CD4-positive, alpha-beta memory T cell (primary cell): ENCODE results near the gene CUX1. TPM values are rescaled to one million over a fixed set of nuclear protein-coding genes. Genes with fewer than 3 reads are reported as not detected.

Source experiments
- CTCF ChIA-PET: fragments of 350-600 bp; sonication (Branson Sonifier 250); formaldehyde crosslinking; loops from one replicate; lab custom pipeline; 2021; ENCODE audit warnings: inconsistent platforms; ENCODE audit not compliant: partially characterized antibody; lab: Charles Lee
- POLR2A ChIA-PET: fragments of 350-600 bp; sonication (Branson Sonifier 250); formaldehyde crosslinking; loops from one replicate; lab custom pipeline; 2021; ENCODE audit not compliant: partially characterized antibody; lab: Charles Lee
- DNase-seq, 5 donors: peaks; one replicate each; pipeline versions ENCODE4 v3.0.0 to v3.0.0-alpha.2; 2020 to 2022; ENCODE audit warnings: mixed read lengths in 1 of 5
- H3K27ac ChIP-seq: one replicate; pipeline ENCODE4 v1.7.0; 2013; ENCODE audit warnings: low read depth, low read length
- H3K27me3 ChIP-seq: 2 replicates; pipeline ENCODE4 v1.7.0; 2013; ENCODE audit warnings: mild to moderate bottlenecking, low read length, moderate library complexity; ENCODE audit not compliant: insufficient read depth
- H3K36me3 ChIP-seq: 2 replicates; pipeline ENCODE4 v1.7.0; 2013; ENCODE audit warnings: mild to moderate bottlenecking, low read length, moderate library complexity; ENCODE audit not compliant: insufficient read depth
- H3K4me1 ChIP-seq: 2 replicates; pipeline ENCODE4 v1.7.0; 2013; ENCODE audit warnings: mild to moderate bottlenecking, low read length, moderate library complexity; ENCODE audit not compliant: insufficient read depth
- H3K4me3 ChIP-seq, 2 donors: one replicate each; pipeline ENCODE4 v1.7.0; 2013; ENCODE audit warnings: low read length in 2 of 2, mild to moderate bottlenecking in 1 of 2
- H3K9me3 ChIP-seq, 2 donors: one replicate each; pipeline ENCODE4 v1.7.0; 2013; ENCODE audit warnings: low read length in 2 of 2, control low read depth in 1 of 2; ENCODE audit not compliant: control insufficient read depth in 1 of 2
- H3K27ac Mint-ChIP-seq, 7 donors: one replicate each; pipeline ENCODE4 v1.8.0; 2020 to 2021; ENCODE audit warnings: mixed read lengths in 7 of 7, mild to moderate bottlenecking in 6 of 7, inconsistent platforms in 3 of 7, moderate library complexity in 3 of 7
- H3K27me3 Mint-ChIP-seq, 2 donors: one replicate each; pipeline ENCODE4 v1.8.0; 2020 to 2021; ENCODE audit warnings: mixed read lengths in 2 of 2
- H3K36me3 Mint-ChIP-seq, 2 donors: one replicate each; pipeline ENCODE4 v1.8.0; 2020 to 2021; ENCODE audit warnings: mixed read lengths in 2 of 2, inconsistent platforms in 1 of 2, mild to moderate bottlenecking in 1 of 2
- H3K4me1 Mint-ChIP-seq, 4 donors: one replicate each; pipeline ENCODE4 v1.8.0; 2020 to 2021; ENCODE audit warnings: mixed read lengths in 4 of 4, mild to moderate bottlenecking in 1 of 4
- H3K4me3 Mint-ChIP-seq, 8 donors: one replicate each; pipeline ENCODE4 v1.8.0; 2020 to 2021; ENCODE audit warnings: mixed read lengths in 8 of 8, mild to moderate bottlenecking in 7 of 8, moderate library complexity in 6 of 8, inconsistent platforms in 3 of 8
- H3K9me3 Mint-ChIP-seq, 8 donors: one replicate each; pipeline ENCODE4 v1.8.0; 2020 to 2021; ENCODE audit warnings: mixed read lengths in 8 of 8, mild to moderate bottlenecking in 5 of 8, inconsistent platforms in 3 of 8, moderate library complexity in 1 of 8
- intact Hi-C: fragments of 100-400 bp; cut with micrococcal nuclease; formaldehyde crosslinking; loops from one replicate; pipeline ENCODE4 v1.15.1; 2023
- polyA plus RNA-seq, 2 donors: library from polyadenylated mRNA; unstranded; fragments of 300-500 nt; fragmentation: Illumina TruSeq; gene quantifications; one replicate each; pipeline ENCODE4 v1.2.3, GENCODE V29; 2021
- total RNA-seq, 2 experiments: library from RNA; stranded (reverse); gene quantifications; one replicate each; pipeline ENCODE4 v1.2.3, GENCODE V29; 2021

CUX1 gene
- total and polyA plus RNA-seq, 4 experiments from 2014 or later = 2.1 to 47.6 (median 36.1) TPM

DNA sequence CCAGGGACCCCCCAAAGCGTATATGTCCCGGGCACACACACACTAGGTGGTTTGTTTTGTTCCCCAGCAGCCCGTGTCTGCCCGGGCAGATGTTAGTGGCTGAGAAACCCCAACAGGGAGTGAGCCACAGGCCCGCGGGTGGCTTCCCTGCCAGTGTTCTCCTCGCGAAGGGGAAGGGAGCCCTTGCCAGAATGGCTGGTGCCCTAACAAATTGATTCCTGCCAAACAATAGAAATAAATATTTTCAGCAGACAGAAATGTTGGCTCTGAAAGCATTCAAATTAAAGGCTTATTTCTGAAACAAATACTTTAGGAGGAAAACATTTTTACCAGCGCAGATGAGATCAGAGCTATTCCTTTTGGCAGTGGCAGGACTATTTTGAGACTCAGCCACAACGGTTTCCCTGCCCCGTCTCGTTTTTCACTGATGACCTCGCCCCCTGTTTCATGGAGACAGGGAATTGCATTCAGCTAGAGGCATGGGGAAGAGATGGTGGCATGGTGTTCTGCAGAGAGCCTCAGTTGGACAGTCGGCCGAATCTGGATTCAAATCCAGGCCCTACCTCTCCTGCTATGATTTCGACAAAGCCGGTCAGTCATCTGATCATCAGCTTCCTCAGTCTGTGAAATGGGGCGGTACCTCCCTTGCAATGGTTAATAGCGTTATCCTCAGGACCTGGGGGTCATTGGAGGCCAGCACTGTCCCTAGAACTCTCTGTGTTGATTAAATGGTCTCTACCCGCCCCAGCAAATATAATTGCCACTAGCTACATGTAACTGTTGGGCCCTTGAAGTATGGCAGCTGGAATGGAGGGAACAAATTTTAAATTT lies 84.5 kb downstream of the CUX1 start:
- no peaks in the 10 kb centered on the region for H3K9me3 ChIP-seq
- H3K27me3 ChIP-seq = no peaks in the 10 kb centered on the region
- H3K9me3 Mint-ChIP-seq = no peaks in the 10 kb centered on the region
- peaks cover 0 to 13% (median 5%) of the 10 kb centered on the region in 4 donors for H3K4me1 Mint-ChIP-seq
- ChIA-PET CTCF (no interaction called here), POLR2A (no interaction called here)
- no peak for DNase-seq
- H3K36me3 ChIP-seq = no peaks in the 10 kb centered on the region
- H3K27ac ChIP-seq = no peak overlapping the region
- H3K27ac Mint-ChIP-seq = no peak overlapping the region
- no peaks in the 10 kb centered on the region for H3K27me3 Mint-ChIP-seq
- no peak overlapping the region for H3K4me3 ChIP-seq
- H3K36me3 Mint-ChIP-seq = peaks cover 3 to 4% of the 10 kb centered on the region in 2 donors
- H3K4me3 Mint-ChIP-seq = no peak overlapping the region
- intact Hi-C loops = no loop called here
- H3K4me1 ChIP-seq = no peaks in the 10 kb centered on the region

DNA sequence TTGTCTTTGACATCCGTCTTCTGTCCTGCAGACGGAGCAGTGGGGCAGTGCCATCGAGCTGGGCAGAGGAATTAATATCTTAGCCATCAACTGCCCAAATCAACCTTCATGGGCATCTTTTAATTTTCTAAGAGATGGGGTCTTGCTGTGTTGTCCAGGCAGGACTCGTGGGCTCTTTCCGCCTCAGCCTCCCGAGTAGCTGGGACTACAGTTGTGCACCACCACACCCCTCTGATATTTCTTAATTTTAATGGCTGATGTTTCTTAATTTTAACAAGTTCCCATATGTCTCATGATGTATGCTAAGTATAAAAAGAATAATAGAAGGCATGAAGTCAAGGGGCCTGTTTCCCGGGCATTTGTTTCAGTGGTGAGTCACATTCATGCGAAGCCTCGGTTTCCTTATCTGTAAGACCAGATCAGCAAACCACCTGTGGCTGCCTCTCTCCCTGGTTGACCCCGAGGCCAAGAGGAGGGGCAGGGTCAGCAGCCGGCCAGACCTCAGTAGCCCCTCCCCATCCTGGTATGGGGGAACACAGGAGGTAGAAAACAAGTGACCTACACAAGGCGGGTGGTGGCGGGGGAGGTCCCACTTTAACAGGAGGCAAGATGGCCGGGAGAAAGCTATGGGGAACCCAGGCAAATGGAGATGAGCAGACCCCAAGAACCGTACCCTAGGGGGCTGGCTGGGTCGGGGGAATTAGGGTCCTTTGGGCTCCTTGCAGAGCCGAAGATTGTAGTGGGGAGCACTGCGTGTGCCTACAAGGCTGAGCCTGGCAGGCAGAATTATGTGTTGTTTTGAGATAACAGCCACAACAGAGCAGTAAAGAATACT lies 85.5 kb downstream of the CUX1 start:
- CTCF ChIA-PET = no interaction called here
- H3K4me3 ChIP-seq = no peak overlapping the region
- no peaks in the 10 kb centered on the region for H3K4me1 ChIP-seq
- no peak overlapping the region for H3K27ac ChIP-seq
- intact Hi-C loops = no loop called here
- Mint-ChIP-seq H3K36me3 (peaks cover 3 to 4% of the 10 kb centered on the region in 2 donors), H3K4me3 (no peak overlapping the region), H3K27ac (no peak overlapping the region), H3K4me1 (peaks cover 0 to 13% (median 6%) of the 10 kb centered on the region in 4 donors), H3K27me3 (no peaks in the 10 kb centered on the region), H3K9me3 (no peaks in the 10 kb centered on the region)
- H3K9me3 ChIP-seq = no peaks in the 10 kb centered on the region
- H3K36me3 ChIP-seq = no peaks in the 10 kb centered on the region
- DNase-seq = no peak
- no peaks in the 10 kb centered on the region for H3K27me3 ChIP-seq
- POLR2A ChIA-PET = no interaction called here

DNA sequence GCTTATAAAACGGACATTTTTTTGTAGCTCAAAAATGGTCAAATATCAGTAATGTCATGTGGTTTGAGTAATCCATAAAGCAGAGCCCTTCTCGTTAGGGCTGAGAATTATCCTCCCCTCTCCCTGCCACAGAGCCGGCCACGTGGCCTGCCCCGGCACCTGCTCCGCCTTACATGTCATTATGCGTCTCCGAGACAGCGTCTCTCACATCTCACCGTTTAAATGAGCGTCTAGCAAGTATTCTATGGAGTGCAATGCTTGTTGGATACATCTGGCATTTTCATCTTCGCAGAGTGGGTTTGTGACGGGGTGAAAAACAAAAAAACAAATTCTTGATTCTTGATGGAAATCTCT lies 86.1 kb downstream of the CUX1 start:
- DNase-seq = no peak
- no peak overlapping the region for H3K27ac Mint-ChIP-seq
- Histone ChIP-seq H3K9me3 (no peaks in the 10 kb centered on the region), H3K4me3 (no peak overlapping the region), H3K27ac (no peak overlapping the region), H3K27me3 (no peaks in the 10 kb centered on the region), H3K4me1 (no peaks in the 10 kb centered on the region), H3K36me3 (no peaks in the 10 kb centered on the region)
- H3K4me3 Mint-ChIP-seq = no peak overlapping the region
- CTCF ChIA-PET = no interaction called here
- POLR2A ChIA-PET = no interaction called here
- peaks cover 0 to 13% (median 7%) of the 10 kb centered on the region in 4 donors for H3K4me1 Mint-ChIP-seq
- intact Hi-C loops = no loop called here
- no peaks in the 10 kb centered on the region for H3K27me3 Mint-ChIP-seq
- no peaks in the 10 kb centered on the region for H3K9me3 Mint-ChIP-seq
- H3K36me3 Mint-ChIP-seq = peaks cover 3 to 4% of the 10 kb centered on the region in 2 donors

DNA sequence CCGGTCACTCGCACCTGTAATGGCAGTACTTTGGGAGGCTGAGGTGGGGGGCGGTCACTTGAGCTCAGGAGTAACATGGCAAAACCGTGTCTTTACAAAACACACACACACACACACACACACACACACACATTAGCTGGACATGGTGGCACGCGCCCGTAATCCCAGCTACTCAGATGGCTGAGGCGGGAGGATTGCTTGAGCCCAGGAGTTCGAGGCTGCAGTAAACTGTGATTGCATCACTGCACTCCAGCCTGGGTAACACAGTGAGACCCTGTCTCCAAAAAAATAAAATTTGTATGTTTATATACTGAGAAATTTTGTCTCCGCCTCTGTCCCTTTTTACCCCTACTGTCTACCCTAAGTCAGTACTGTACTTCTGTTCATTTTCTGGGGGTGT lies 86.6 kb downstream of the CUX1 start:
- CTCF ChIA-PET = no interaction called here
- no peaks in the 10 kb centered on the region for H3K27me3 ChIP-seq
- no peak for DNase-seq
- POLR2A ChIA-PET = no interaction called here
- no peak overlapping the region for H3K4me3 ChIP-seq
- no peaks in the 10 kb centered on the region for H3K36me3 ChIP-seq
- H3K4me3 Mint-ChIP-seq = no peak overlapping the region
- no peaks in the 10 kb centered on the region for H3K9me3 Mint-ChIP-seq
- H3K27me3 Mint-ChIP-seq = no peaks in the 10 kb centered on the region
- H3K4me1 Mint-ChIP-seq = peaks cover 0 to 13% (median 8%) of the 10 kb centered on the region in 4 donors
- H3K27ac Mint-ChIP-seq = no peak overlapping the region
- no peak overlapping the region for H3K27ac ChIP-seq
- H3K36me3 Mint-ChIP-seq = peaks cover 3 to 4% of the 10 kb centered on the region in 2 donors
- no peaks in the 10 kb centered on the region for H3K9me3 ChIP-seq
- no peaks in the 10 kb centered on the region for H3K4me1 ChIP-seq
- intact Hi-C loops = no loop called here

DNA sequence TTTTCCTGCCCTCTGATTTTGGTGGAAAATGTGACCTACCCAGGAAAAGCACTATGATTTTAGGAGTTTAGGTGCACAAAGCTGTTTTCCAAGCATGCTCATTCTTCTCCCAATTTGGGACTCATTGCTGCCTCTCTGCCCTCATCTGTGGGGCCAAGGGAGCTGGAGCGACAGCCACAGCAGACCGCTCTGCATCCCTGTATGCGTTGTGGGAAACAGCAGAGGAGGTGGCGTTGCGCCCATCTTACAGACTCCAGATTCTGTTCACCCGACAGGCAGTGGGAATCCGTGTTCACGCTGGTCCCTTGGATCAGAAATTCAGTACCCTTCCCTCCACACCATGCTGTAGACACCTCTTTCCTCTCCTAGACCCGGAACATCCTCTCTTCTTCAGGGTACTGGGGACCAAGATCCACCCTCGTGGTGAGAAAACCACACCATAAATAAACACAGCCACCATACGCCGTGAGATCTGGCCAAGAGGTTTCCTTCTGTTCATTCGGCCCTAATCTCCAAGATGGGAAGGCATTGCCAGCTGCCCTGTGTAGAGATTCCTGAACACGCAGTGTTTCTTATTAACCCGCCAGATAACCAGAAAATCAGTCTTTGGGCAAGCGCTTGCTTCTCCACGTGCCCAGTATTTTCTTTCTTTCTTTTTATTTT lies 87.9 kb downstream of the CUX1 start:
- POLR2A ChIA-PET = no interaction called here
- no peak for DNase-seq
- Histone ChIP-seq H3K36me3 (no peaks in the 10 kb centered on the region), H3K4me3 (no peak overlapping the region), H3K27me3 (no peaks in the 10 kb centered on the region), H3K4me1 (no peaks in the 10 kb centered on the region), H3K9me3 (no peaks in the 10 kb centered on the region), H3K27ac (no peak overlapping the region)
- Mint-ChIP-seq H3K27me3 (no peaks in the 10 kb centered on the region), H3K9me3 (no peaks in the 10 kb centered on the region), H3K4me3 (peak overlapping the region in 1 of 8 donors; percentile 30), H3K36me3 (peaks cover 0 to 4% of the 10 kb centered on the region in 2 donors), H3K4me1 (peaks cover 0 to 13% (median 6%) of the 10 kb centered on the region in 4 donors), H3K27ac (no peak overlapping the region)
- CTCF ChIA-PET = no interaction called here
- intact Hi-C loops = no loop called here

DNA sequence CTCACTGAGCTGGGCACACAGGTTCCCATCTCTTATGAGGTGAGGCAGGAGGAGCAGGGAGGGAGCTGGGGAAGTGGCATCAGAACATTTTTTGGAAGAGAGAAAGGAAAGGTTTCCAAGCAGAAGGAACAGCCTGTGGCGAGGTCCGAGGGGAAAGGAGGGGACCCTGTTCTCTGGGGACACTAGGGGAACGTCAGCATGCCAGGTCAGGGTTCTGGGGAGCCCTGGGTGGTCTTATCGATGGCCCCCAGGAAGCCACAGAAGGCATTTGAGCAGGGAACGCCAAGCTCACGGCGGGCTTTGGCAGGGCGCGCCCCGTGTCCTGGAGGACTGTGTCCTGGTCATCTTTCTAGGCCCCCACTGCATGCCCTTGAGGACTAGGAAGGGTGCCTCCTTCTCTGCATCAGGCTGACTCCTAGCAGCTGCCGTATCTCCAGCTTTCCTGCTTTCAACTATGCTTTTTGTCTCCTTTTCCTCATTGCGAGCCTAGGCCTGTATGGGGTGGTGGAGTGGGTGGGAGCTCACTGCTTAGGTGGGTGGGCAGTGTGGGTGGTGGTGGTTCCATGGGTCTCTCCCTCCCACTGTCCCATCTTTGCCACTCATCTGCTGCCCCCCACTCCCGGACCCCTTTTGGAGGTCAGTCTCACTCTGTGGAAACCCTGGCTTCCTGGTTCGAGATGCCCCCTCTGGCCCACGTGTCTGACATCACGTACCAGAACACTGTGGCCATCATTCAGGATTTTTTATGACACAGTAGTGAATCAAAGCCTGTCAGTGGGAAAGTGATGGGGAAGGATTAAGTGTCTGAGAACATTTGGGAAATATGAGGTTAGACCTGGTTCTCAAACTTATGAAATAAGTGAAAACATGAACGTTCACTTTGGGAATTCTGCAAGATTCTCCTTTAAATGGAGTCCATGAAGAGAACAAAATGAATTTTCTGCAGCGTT lies 89.1 kb downstream of the CUX1 start:
- ChIA-PET CTCF (no interaction called here), POLR2A (no interaction called here)
- H3K36me3 Mint-ChIP-seq = peaks cover 0 to 4% of the 10 kb centered on the region in 2 donors
- H3K4me1 Mint-ChIP-seq = peaks cover 0 to 13% (median 6%) of the 10 kb centered on the region in 4 donors
- no peak overlapping the region for H3K27ac ChIP-seq
- intact Hi-C loops = no loop called here
- no peaks in the 10 kb centered on the region for H3K9me3 ChIP-seq
- no peaks in the 10 kb centered on the region for H3K27me3 Mint-ChIP-seq
- no peaks in the 10 kb centered on the region for H3K27me3 ChIP-seq
- no peak for DNase-seq
- H3K4me1 ChIP-seq = no peaks in the 10 kb centered on the region
- no peak overlapping the region for H3K4me3 ChIP-seq
- peak overlapping the region in 1 of 7 donors; percentile 46 for H3K27ac Mint-ChIP-seq
- H3K36me3 ChIP-seq = no peaks in the 10 kb centered on the region
- no peaks in the 10 kb centered on the region for H3K9me3 Mint-ChIP-seq
- no peak overlapping the region for H3K4me3 Mint-ChIP-seq
